GM21423 (cell line): ENCODE measurements around the gene TMEM119.
"Not testable (repeated sequence)": the region's sequence is repeated elsewhere in the genome, so short reads cannot be mapped to it uniquely, and the experiment has no call there.

Experiments
- ATAC-seq: cut with Tn5 transposase; IDR thresholded peaks from one replicate; pipeline ENCODE4 v1.9.1; 2021; ENCODE audit warnings: mild to moderate bottlenecking, moderate library complexity; ENCODE audit not compliant: unreplicated experiment

The TMEM119 gene

GRCh38 chr12:108567406-108568337, 30.2 kb downstream of the TMEM119 start:
- no peak for ATAC-seq

GRCh38 chr12:108566452-108566851, 31.4 kb downstream of the TMEM119 start:
- no peak for ATAC-seq

- ATAC-seq = no peak
These were observed 31.9 kb downstream of the TMEM119 start for GRCh38 chr12:108565976-108566375.

- ATAC-seq = no peak
These were observed 32.7 kb downstream of the TMEM119 start for GRCh38 chr12:108565146-108565545.

GRCh38 chr12:108564724-108565123, 33.2 kb downstream of the TMEM119 start:
- ATAC-seq = no peak

- no peak for ATAC-seq
These were observed 34.1 kb downstream of the TMEM119 start for GRCh38 chr12:108563804-108564151.

GRCh38 chr12:108563136-108563803, 34.6 kb downstream of the TMEM119 start:
- ATAC-seq = peak; percentile 24

GRCh38 chr12:108562348-108563135, 35.3 kb downstream of the TMEM119 start, which contains the start of gene ISCU:
TSS of gene ISCU (plus strand) at chr12:108562596. CDS start at chr12:108562623, 27 bp downstream.
- peak; percentile 50 for ATAC-seq

GRCh38 chr12:108561852-108562347, 36.0 kb downstream of the TMEM119 start:
- ATAC-seq = no peak

GRCh38 chr12:108560752-108561719, 36.8 kb downstream of the TMEM119 start, which contains the start of gene SART3:
TSS of gene SART3 (minus strand) at chr12:108561173. CDS start at chr12:108561154, 19 bp downstream.
- ATAC-seq = peak; percentile 38

GRCh38 chr12:108560321-108560721, 37.6 kb downstream of the TMEM119 start:
- ATAC-seq = no peak

- no peak for ATAC-seq
These were observed 38.1 kb downstream of the TMEM119 start for GRCh38 chr12:108559748-108560147.

- no peak for ATAC-seq
These were observed 38.8 kb downstream of the TMEM119 start for GRCh38 chr12:108559007-108559655.

- not testable (repeated sequence) for ATAC-seq
These were observed 42.5 kb downstream of the TMEM119 start for GRCh38 chr12:108555383-108555782.

GRCh38 chr12:108553799-108554198, 44.1 kb downstream of the TMEM119 start:
- ATAC-seq = no peak

- no peak for ATAC-seq
These were observed 46.3 kb downstream of the TMEM119 start for GRCh38 chr12:108551535-108551934.

GRCh38 chr12:108548954-108549521, 48.8 kb downstream of the TMEM119 start:
- ATAC-seq = no peak

GRCh38 chr12:108547686-108548085, 50.2 kb downstream of the TMEM119 start:
- no peak for ATAC-seq

GRCh38 chr12:108543652-108544051, 54.2 kb downstream of the TMEM119 start:
- ATAC-seq = no peak
